HCT116 (cell line): ENCODE data around the gene FBXW10. TPM values are rescaled to one million over a fixed set of nuclear protein-coding genes. Genes with fewer than 3 reads are reported as not detected.
"Not testable (repeated sequence)": the region's sequence is repeated elsewhere in the genome, so short reads cannot be mapped to it uniquely, and the experiment has no call there.

ENCODE experiments used
- ATAC-seq: fragments of 200-7000 bp; cut with Tn5 transposase; 2 replicates; pipeline ENCODE4 v1.9.1; 2020; ENCODE audit warnings: mild to moderate bottlenecking, moderate library complexity
- BruUV-seq: library from RNA; stranded (reverse); fragments of 400-500 nt; replicated peaks from 2 replicates; lab custom pipeline; 2021; lab: Mats Ljungman, UMichigan
- CTCF ChIA-PET: fragments of 300-600 bp; sonication (Branson Sonifier 250); formaldehyde crosslinking; loops from one replicate; lab custom pipeline; 2021; ENCODE audit warnings: antibody characterized with exemption; lab: Charles Lee
- POLR2A ChIA-PET: fragments of 300-600, 350-600 bp; sonication (Branson Sonifier 250); formaldehyde crosslinking; loops from one replicate; lab custom pipeline; 2021; ENCODE audit warnings: antibody characterized with exemption; lab: Charles Lee
- RAD21 ChIA-PET, 2 experiments: fragments of 300-600 bp; sonication (Branson Sonifier 250); formaldehyde crosslinking; loops; one replicate each; lab custom pipeline; 2023; ENCODE audit warnings: low total read pairs in 2 of 2; ENCODE audit not compliant: uncharacterized antibody in 2 of 2, unreplicated experiment in 2 of 2, low non-redundant PET in 1 of 2; lab: Charles Lee
- DNase-seq: peaks from one replicate; pipeline ENCODE4 v3.0.0-alpha.2; 2010; ENCODE audit warnings: low read depth, low spot score
- H2AFZ ChIP-seq: fragments of 200-600 bp; shearing (Covaris generic), sonication (generic); 2 replicates; pipeline ENCODE4 v1.6.1; 2017; ENCODE audit warnings: low read depth, mixed run types, mixed read lengths, antibody characterized with exemption, low read length; ENCODE audit not compliant: poor library complexity, severe bottlenecking
- H3K27ac ChIP-seq: 2 replicates; pipeline ENCODE4 v1.5.1; 2012; ENCODE audit warnings: low read depth, low read length
- H3K27me3 ChIP-seq: fragments of 200-600 bp; sonication (generic); 2 replicates; pipeline ENCODE4 v1.6.1; 2016; ENCODE audit warnings: mixed run types, low read length, mixed read lengths; ENCODE audit not compliant: insufficient read depth
- H3K36me3 ChIP-seq, 2 experiments: fragments of 200-500 bp in 1 of 2; fragments of 200-600 bp in 1 of 2; sonication (Bioruptor generic) in 1 of 2; sonication (generic) in 1 of 2; 2 replicates each; pipeline versions ENCODE4 v1.5.1 to v1.6.1; 2014 to 2016; ENCODE audit warnings: low read length in 2 of 2, inconsistent platforms in 1 of 2, mixed read lengths in 1 of 2, mixed run types in 1 of 2; ENCODE audit not compliant: insufficient read depth in 2 of 2, control insufficient read depth in 1 of 2
- H3K4me1 ChIP-seq, 2 experiments: fragments of 200-600 bp in 1 of 2; sonication (generic) in 1 of 2; 2 replicates each; pipeline versions ENCODE4 v1.5.1 to v1.6.1; 2012 to 2017; ENCODE audit warnings: low read length in 2 of 2, inconsistent platforms in 1 of 2, mild to moderate bottlenecking in 1 of 2, mixed read lengths in 1 of 2, mixed run types in 1 of 2, moderate library complexity in 1 of 2; ENCODE audit not compliant: insufficient read depth in 2 of 2, control insufficient read depth in 1 of 2
- H3K4me2 ChIP-seq: fragments of 200-600 bp; sonication (generic); 2 replicates; pipeline ENCODE4 v1.6.1; 2017; ENCODE audit warnings: mixed run types, low read length, mixed read lengths
- H3K4me3 ChIP-seq, 2 experiments: fragments of 200-600 bp in 1 of 2; sonication (generic) in 1 of 2; replicated peaks in 1 of 2; 2 replicates each; pipeline ENCODE4 v1.5.1; 2011 to 2016; ENCODE audit warnings: low read length in 2 of 2, control low read depth in 1 of 2, low read depth in 1 of 2, mild to moderate bottlenecking in 1 of 2, mixed read lengths in 1 of 2, mixed run types in 1 of 2
- H3K79me2 ChIP-seq: fragments of 200-600 bp; sonication (generic); 2 replicates; pipeline ENCODE4 v1.6.1; 2017; ENCODE audit warnings: mild to moderate bottlenecking, mixed run types, low read length, moderate library complexity, mixed read lengths; ENCODE audit not compliant: insufficient read depth
- H3K9ac ChIP-seq: fragments of 200-600 bp; sonication (generic); 2 replicates; pipeline ENCODE4 v1.6.1; 2016; ENCODE audit warnings: low read length, mixed read lengths
- H3K9me2 ChIP-seq: fragments of 200-600 bp; sonication (generic), shearing (Covaris generic); 2 replicates; pipeline ENCODE4 v1.6.1; 2017; ENCODE audit warnings: mixed run types, mild to moderate bottlenecking, moderate library complexity; ENCODE audit not compliant: insufficient read depth
- H3K9me3 ChIP-seq, 2 experiments: fragments of 200-500 bp in 1 of 2; fragments of 200-600 bp in 1 of 2; sonication (Bioruptor generic) in 1 of 2; sonication (generic) in 1 of 2; 2 replicates each; pipeline ENCODE4 v1.6.1; 2014 to 2017; ENCODE audit warnings: low read length in 2 of 2, mixed read lengths in 2 of 2, inconsistent platforms in 1 of 2, low read depth in 1 of 2, mild to moderate bottlenecking in 1 of 2, mixed run types in 1 of 2, moderate library complexity in 1 of 2; ENCODE audit not compliant: control insufficient read depth in 1 of 2, insufficient read depth in 1 of 2
- H4K20me1 ChIP-seq: fragments of 200-600 bp; sonication (generic), shearing (Covaris generic); 2 replicates; pipeline ENCODE4 v1.6.1; 2017; ENCODE audit warnings: mixed run types, mild to moderate bottlenecking, moderate library complexity; ENCODE audit not compliant: insufficient read depth
- intact Hi-C: fragments of 100-400 bp; cut with micrococcal nuclease; formaldehyde crosslinking; loops from 2 replicates; pipeline ENCODE4 v1.10.0; 2022
- total RNA-seq: library from RNA; stranded (reverse); gene quantifications from one replicate; pipeline ENCODE4 v1.2.1, GENCODE V29; 2021; ENCODE audit not compliant: unreplicated experiment
- TF ChIP-seq, protein P1 (sequence below), 3 experiments: fragments of 200-600 bp in 1 of 3; sonication (generic) in 1 of 3; IDR thresholded peaks in 2 of 3; conservative IDR thresholded peaks in 1 of 3; 2 replicates each; pipeline ENCODE4 v1.5.1; 2012 to 2017; ENCODE audit warnings: low read depth in 2 of 3, low read length in 2 of 3, antibody characterized with exemption in 1 of 3, borderline replicate concordance in 1 of 3, control low read depth in 1 of 3, mild to moderate bottlenecking in 1 of 3, mixed read lengths in 1 of 3, mixed run types in 1 of 3, moderate library complexity in 1 of 3; ENCODE audit not compliant: insufficient read depth in 1 of 3

The FBXW10 gene
- total RNA-seq, 1 experiment from 2014 or later = not detected

- H3K36me3 ChIP-seq, DNase-seq, CTCF ChIA-PET, H3K4me1 ChIP-seq, H3K4me2 ChIP-seq, H3K9me2 ChIP-seq, H3K9me3 ChIP-seq, ATAC-seq, RAD21 ChIA-PET, H2AFZ ChIP-seq, H3K27ac ChIP-seq, H3K9ac ChIP-seq, BruUV-seq, H3K27me3 ChIP-seq, POLR2A ChIA-PET, H4K20me1 ChIP-seq, H3K4me3 ChIP-seq, intact Hi-C loops: not testable (repeated sequence)
- peaks cover 26% of the 10 kb centered on the region for H3K79me2 ChIP-seq
These were observed 43.0 kb downstream of the FBXW10 start for GRCh38 chr17:18786890-18787289.

DNA sequence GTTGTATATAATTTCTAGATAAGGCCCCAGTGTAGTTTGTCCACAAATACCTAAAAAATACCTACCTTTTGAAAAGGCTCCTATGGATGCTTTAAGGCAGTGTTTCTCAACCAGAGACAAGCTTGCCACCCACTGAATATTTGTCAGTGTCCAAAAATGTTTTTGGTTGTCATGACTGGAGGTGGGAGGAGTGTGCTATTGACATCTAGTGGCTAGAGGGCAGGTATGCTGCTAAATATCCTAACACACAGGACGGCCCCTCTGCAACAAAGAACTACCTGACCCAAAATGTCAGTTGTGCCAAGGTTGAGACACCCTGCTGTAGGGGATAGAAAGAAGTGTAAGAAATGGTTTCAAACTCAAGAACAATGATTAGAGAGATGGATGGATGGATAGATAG is 47.5 kb downstream of the FBXW10 start:
- H3K4me3 ChIP-seq, H3K4me2 ChIP-seq, H4K20me1 ChIP-seq, H3K36me3 ChIP-seq, H3K9me3 ChIP-seq, intact Hi-C loops, POLR2A ChIA-PET, CTCF ChIA-PET, H3K27me3 ChIP-seq, H3K79me2 ChIP-seq, DNase-seq, H3K4me1 ChIP-seq, H3K9me2 ChIP-seq, RAD21 ChIA-PET, H2AFZ ChIP-seq, H3K27ac ChIP-seq, H3K9ac ChIP-seq: not testable (repeated sequence)
- peak; percentile 88 for ATAC-seq
- TF ChIP-seq, protein P1, sequence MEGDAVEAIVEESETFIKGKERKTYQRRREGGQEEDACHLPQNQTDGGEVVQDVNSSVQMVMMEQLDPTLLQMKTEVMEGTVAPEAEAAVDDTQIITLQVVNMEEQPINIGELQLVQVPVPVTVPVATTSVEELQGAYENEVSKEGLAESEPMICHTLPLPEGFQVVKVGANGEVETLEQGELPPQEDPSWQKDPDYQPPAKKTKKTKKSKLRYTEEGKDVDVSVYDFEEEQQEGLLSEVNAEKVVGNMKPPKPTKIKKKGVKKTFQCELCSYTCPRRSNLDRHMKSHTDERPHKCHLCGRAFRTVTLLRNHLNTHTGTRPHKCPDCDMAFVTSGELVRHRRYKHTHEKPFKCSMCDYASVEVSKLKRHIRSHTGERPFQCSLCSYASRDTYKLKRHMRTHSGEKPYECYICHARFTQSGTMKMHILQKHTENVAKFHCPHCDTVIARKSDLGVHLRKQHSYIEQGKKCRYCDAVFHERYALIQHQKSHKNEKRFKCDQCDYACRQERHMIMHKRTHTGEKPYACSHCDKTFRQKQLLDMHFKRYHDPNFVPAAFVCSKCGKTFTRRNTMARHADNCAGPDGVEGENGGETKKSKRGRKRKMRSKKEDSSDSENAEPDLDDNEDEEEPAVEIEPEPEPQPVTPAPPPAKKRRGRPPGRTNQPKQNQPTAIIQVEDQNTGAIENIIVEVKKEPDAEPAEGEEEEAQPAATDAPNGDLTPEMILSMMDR (IDR thresholded peaks at IDR 0.05 in 2 of 3, conservative IDR thresholded peaks at IDR 0.05 in 1 of 3; ENCODE audit: borderline replicate concordance in 1 of 3, insufficient read depth in 1 of 3, low read depth in 2 of 3, low read length in 2 of 3) = 0 out of 6 replicates have a peak, but pooled peaks of 1 of the 3 experiments have one; percentile 8
- TSS peak; percentile 12 for BruUV-seq

GRCh38 chr17:18794841-18795240 is 51.0 kb downstream of the FBXW10 start:
- H3K4me3 ChIP-seq, H3K27ac ChIP-seq, H3K27me3 ChIP-seq, H3K4me2 ChIP-seq, H4K20me1 ChIP-seq, CTCF ChIA-PET, H3K4me1 ChIP-seq, H3K9ac ChIP-seq, H3K79me2 ChIP-seq, H3K9me2 ChIP-seq, H3K9me3 ChIP-seq, BruUV-seq, H2AFZ ChIP-seq, intact Hi-C loops, ATAC-seq, DNase-seq, POLR2A ChIA-PET, RAD21 ChIA-PET: not testable (repeated sequence)
- H3K36me3 ChIP-seq = peaks cover 0 to 10% of the 10 kb centered on the region in 2 experiments; a peak in 2 of 4 replicates

DNA sequence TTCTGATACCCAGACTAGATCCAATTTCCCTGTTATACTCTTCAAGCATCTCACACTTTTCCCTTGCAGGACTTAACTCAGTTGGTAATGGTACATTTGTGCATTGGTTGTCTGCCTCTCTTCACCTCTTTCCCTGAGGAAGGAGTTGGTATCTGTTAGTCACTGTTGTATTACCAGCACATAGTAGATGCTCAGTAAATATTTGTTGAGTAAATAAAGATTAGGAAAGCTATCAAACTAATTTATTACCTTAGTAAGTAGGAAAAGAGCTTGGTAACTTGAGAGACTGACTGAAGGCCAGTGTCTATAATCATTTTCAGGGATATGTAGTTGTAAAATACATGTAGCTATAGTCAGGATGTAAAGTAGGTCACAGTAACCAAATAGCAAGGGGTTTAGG is 53.0 kb downstream of the FBXW10 start:
- H3K4me3 ChIP-seq, H3K79me2 ChIP-seq, H3K4me1 ChIP-seq, intact Hi-C loops, POLR2A ChIA-PET, H4K20me1 ChIP-seq, ATAC-seq, H3K9me2 ChIP-seq, H3K9me3 ChIP-seq, BruUV-seq, H2AFZ ChIP-seq, H3K27ac ChIP-seq, RAD21 ChIA-PET, H3K9ac ChIP-seq, CTCF ChIA-PET, DNase-seq, H3K4me2 ChIP-seq, H3K27me3 ChIP-seq: not testable (repeated sequence)
- H3K36me3 ChIP-seq = peaks cover 3 to 12% of the 10 kb centered on the region in 2 experiments; a peak in 3 of 4 replicates
